GM19193 (cell line): ENCODE data around the gene MROH2A.

Source experiments
- POLR2A ChIP-seq: IDR thresholded peaks from 4 replicates; pipeline ENCODE4 v1.6.1; 2011; ENCODE audit not compliant: insufficient read depth, insufficient read length; ENCODE audit errors: extremely low read depth

Gene MROH2A

GRCh38 chr2:233822101-233822771 is 44.1 kb downstream of the MROH2A start:
- no peak for TF ChIP-seq POLR2A

GRCh38 chr2:233822781-233823730 is 44.9 kb downstream of the MROH2A start:
- no peak for TF ChIP-seq POLR2A

GRCh38 chr2:233823731-233824121 is 45.6 kb downstream of the MROH2A start:
- TF ChIP-seq POLR2A, result no peak

- TF ChIP-seq POLR2A, result no peak
Measured at GRCh38 chr2:233824373-233824772, 46.2 kb downstream of the MROH2A start.

- no peak for TF ChIP-seq POLR2A
Measured at GRCh38 chr2:233828546-233829192, 50.5 kb downstream of the MROH2A start.

GRCh38 chr2:233829193-233830110 is 51.3 kb downstream of the MROH2A start:
- no peak for TF ChIP-seq POLR2A

GRCh38 chr2:233830111-233830802 is 52.1 kb downstream of the MROH2A start:
- no peak for TF ChIP-seq POLR2A

- TF ChIP-seq POLR2A, result no peak
Measured at GRCh38 chr2:233831011-233831721, 53.0 kb downstream of the MROH2A start.

- no peak for TF ChIP-seq POLR2A
Measured at GRCh38 chr2:233831861-233832260, 53.7 kb downstream of the MROH2A start.

GRCh38 chr2:233832414-233832813 is 54.3 kb downstream of the MROH2A start:
- TF ChIP-seq POLR2A, result no peak

- no peak for TF ChIP-seq POLR2A
Measured at GRCh38 chr2:233832869-233833311, 54.8 kb downstream of the MROH2A start.

GRCh38 chr2:233833345-233833744 is 55.2 kb downstream of the MROH2A start:
- no peak for TF ChIP-seq POLR2A
